WTC11 (cell line): ENCODE data around the gene ESAM. TPM values are rescaled to one million over a fixed set of nuclear protein-coding genes. Genes with fewer than 3 reads are reported as not detected.

Experiments
- ATAC-seq: fragments of 200-7000 bp; cut with Tn5 transposase; 2 replicates; pipeline ENCODE4 v1.10.0; 2021; ENCODE audit warnings: mild to moderate bottlenecking, moderate library complexity
- CTCF ChIA-PET: fragments of 300-600 bp; sonication (Branson Sonifier 250); formaldehyde crosslinking; loops from one replicate; lab custom pipeline; 2021; ENCODE audit warnings: antibody characterized with exemption; lab: Charles Lee
- POLR2A ChIA-PET: fragments of 350-600 bp; sonication (Branson Sonifier 250); formaldehyde crosslinking; loops from one replicate; lab custom pipeline; 2021; ENCODE audit warnings: antibody characterized with exemption; lab: Charles Lee
- DNase-seq: peaks from one replicate; pipeline ENCODE4 v3.0.0; 2021; ENCODE audit warnings: low spot score
- H3K27ac Mint-ChIP-seq: 2 replicates; pipeline ENCODE4 v1.8.0; 2021; ENCODE audit warnings: mixed read lengths
- H3K27me3 Mint-ChIP-seq: 2 replicates; pipeline ENCODE4 v1.8.0; 2021; ENCODE audit warnings: low read depth, mild to moderate bottlenecking, moderate library complexity, mixed read lengths
- H3K36me3 Mint-ChIP-seq: 2 replicates; pipeline ENCODE4 v1.8.0; 2021; ENCODE audit warnings: mixed read lengths
- H3K4me1 Mint-ChIP-seq: 2 replicates; pipeline ENCODE4 v1.8.0; 2022; ENCODE audit warnings: mixed read lengths
- H3K4me3 Mint-ChIP-seq: 2 replicates; pipeline ENCODE4 v1.8.0; 2021; ENCODE audit warnings: mild to moderate bottlenecking, moderate library complexity, mixed read lengths
- H3K9me3 Mint-ChIP-seq: 2 replicates; pipeline ENCODE4 v1.8.0; 2021; ENCODE audit warnings: mixed read lengths
- ATF1 ChIP-seq: sonication (generic); formaldehyde crosslinking; IDR thresholded peaks from 2 replicates; pipeline ENCODE4 v1.8.1; 2023; ENCODE audit warnings: mild to moderate bottlenecking, moderate library complexity, missing genetic modification reagents
- CTCF ChIP-seq: fragments of 200-600 bp; IDR thresholded peaks from 2 replicates; pipeline ENCODE4 v1.8.0; 2022; ENCODE audit warnings: antibody characterized with exemption
- EMX1 ChIP-seq: fragments of 250-450 bp; sonication (Bioruptor Pico); IDR thresholded peaks from 2 replicates; pipeline ENCODE4 v1.8.0; 2021; ENCODE audit warnings: mild to moderate bottlenecking
- JUN ChIP-seq: sonication (generic); formaldehyde crosslinking; IDR thresholded peaks from 2 replicates; pipeline ENCODE4 v1.8.0; 2023; ENCODE audit warnings: mild to moderate bottlenecking, missing genetic modification reagents
- NFATC4 ChIP-seq: fragments of 250-450 bp; sonication (Bioruptor Pico); IDR thresholded peaks from 2 replicates; pipeline ENCODE4 v1.9.0; 2021; ENCODE audit warnings: mild to moderate bottlenecking
- NFE2L1 ChIP-seq: sonication (generic); formaldehyde crosslinking; IDR thresholded peaks from 2 replicates; pipeline ENCODE4 v1.8.1; 2023; ENCODE audit warnings: missing genetic modification reagents
- OVOL2 ChIP-seq: fragments of 250-450 bp; sonication (Bioruptor Pico); IDR thresholded peaks from 2 replicates; pipeline ENCODE4 v1.9.0; 2021; ENCODE audit warnings: mild to moderate bottlenecking, borderline replicate concordance
- PRRX2 ChIP-seq: fragments of 250-450 bp; sonication (Bioruptor Pico); IDR thresholded peaks from 2 replicates; pipeline ENCODE4 v1.8.0; 2021; ENCODE audit warnings: mild to moderate bottlenecking
- SOX15 ChIP-seq: fragments of 250-450 bp; sonication (Bioruptor Pico); IDR thresholded peaks from 2 replicates; pipeline ENCODE4 v1.9.0; 2021; ENCODE audit warnings: mild to moderate bottlenecking
- TEAD4 ChIP-seq: sonication (generic); formaldehyde crosslinking; IDR thresholded peaks from 2 replicates; pipeline ENCODE4 v1.8.0; 2022; ENCODE audit warnings: mild to moderate bottlenecking, missing genetic modification reagents
- USF1 ChIP-seq: sonication (generic); formaldehyde crosslinking; IDR thresholded peaks from 2 replicates; pipeline ENCODE4 v1.8.0; 2022; ENCODE audit warnings: mild to moderate bottlenecking, missing genetic modification reagents
- ZNF317 ChIP-seq: sonication (generic); formaldehyde crosslinking; IDR thresholded peaks from 2 replicates; pipeline ENCODE4 v1.8.1; 2023; ENCODE audit warnings: low read depth, mild to moderate bottlenecking, moderate library complexity, missing genetic modification reagents, borderline replicate concordance
- ZNF396 ChIP-seq: fragments of 250-450 bp; sonication (Bioruptor Pico); IDR thresholded peaks from 2 replicates; pipeline ENCODE4 v1.8.0; 2021; ENCODE audit warnings: mild to moderate bottlenecking, moderate library complexity, borderline replicate concordance
- ZNF512 ChIP-seq: sonication (generic); formaldehyde crosslinking; IDR thresholded peaks from 2 replicates; pipeline ENCODE4 v1.8.1; 2022; ENCODE audit warnings: missing genetic modification reagents, borderline replicate concordance
- total RNA-seq: library from RNA; stranded (reverse); gene quantifications from 3 replicates; pipeline ENCODE4 v1.2.3, GENCODE V29; 2021
- TF ChIP-seq, protein P1 (sequence below): sonication (generic); formaldehyde crosslinking; IDR thresholded peaks from 2 replicates; pipeline ENCODE4 v1.8.1; 2023; ENCODE audit warnings: mild to moderate bottlenecking, missing genetic modification reagents, moderate library complexity
- TF ChIP-seq, protein P2 (sequence below): fragments of 250-450 bp; sonication (Bioruptor Pico); IDR thresholded peaks from 2 replicates; pipeline ENCODE4 v2.1.2; 2022; ENCODE audit warnings: mild to moderate bottlenecking, moderate library complexity
- TF ChIP-seq, protein P3 (sequence below): sonication (generic); formaldehyde crosslinking; IDR thresholded peaks from 2 replicates; pipeline ENCODE4 v1.8.0; 2022; ENCODE audit warnings: mild to moderate bottlenecking, missing genetic modification reagents
- TF ChIP-seq, protein P4 (sequence below): sonication (generic); formaldehyde crosslinking; IDR thresholded peaks from 2 replicates; pipeline ENCODE4 v1.8.0; 2022; ENCODE audit warnings: mild to moderate bottlenecking, missing genetic modification reagents
- TF ChIP-seq, protein P5 (sequence below): fragments of 250-450 bp; sonication (Bioruptor Pico); conservative IDR thresholded peaks from 2 replicates; pipeline ENCODE4 v1.9.0; 2021; ENCODE audit warnings: mild to moderate bottlenecking
- TF ChIP-seq, protein P6 (sequence below): sonication (generic); formaldehyde crosslinking; conservative IDR thresholded peaks from 2 replicates; pipeline ENCODE4 v1.8.1; 2023; ENCODE audit warnings: mild to moderate bottlenecking, low read depth, missing genetic modification reagents, moderate library complexity

Gene ESAM
- total RNA-seq, 1 experiment from 2014 or later = 0.48 TPM

DNA sequence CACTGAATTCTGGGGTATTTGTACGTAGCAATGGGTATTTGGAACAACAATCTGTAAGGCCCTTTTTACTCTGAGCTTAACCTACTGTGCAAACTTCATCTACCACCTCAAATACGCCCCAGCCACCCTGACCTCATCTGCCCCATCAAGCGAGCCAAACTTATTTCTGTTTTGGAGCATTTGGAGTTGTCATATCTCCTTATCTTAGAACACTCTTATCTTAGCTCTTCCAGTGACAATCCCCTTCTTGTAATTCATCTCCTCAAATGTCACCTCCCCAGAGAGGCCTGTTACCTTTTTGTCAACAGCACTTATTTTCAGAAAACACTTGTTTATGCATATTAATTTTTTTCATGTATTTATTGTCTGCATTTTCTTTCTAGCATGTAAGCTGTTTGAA is 42.8 kb upstream of the ESAM start:
- no peak overlapping the region for H3K27ac Mint-ChIP-seq
- H3K4me3 Mint-ChIP-seq = no peak overlapping the region
- peaks cover 4% of the 10 kb centered on the region; the same call in 1 of the 2 replicates for H3K9me3 Mint-ChIP-seq
- no peaks in the 10 kb centered on the region; the same call in 1 of the 2 replicates for H3K27me3 Mint-ChIP-seq
- ChIA-PET POLR2A (no interaction called here), CTCF (interaction anchor here (1.1 to 1.9 kb wide), 3 partner anchors 11 to 47 kb away, joined by 3 to 6 read pairs (median 4); no protein-coding TSS in a partner anchor)
- H3K36me3 Mint-ChIP-seq = peaks cover 10% of the 10 kb centered on the region
- TF ChIP-seq NFE2L1 (CRISPR knock-in tag) (no peak), SOX15 (CRISPR knock-in tag) (no peak), ZNF396 (no peak), TEAD4 (CRISPR knock-in tag) (no peak), USF1 (CRISPR knock-in tag) (no peak), ZNF317 (CRISPR knock-in tag) (no peak), PRRX2 (CRISPR knock-in tag) (no peak), NFATC4 (no peak), ATF1 (CRISPR knock-in tag) (no peak), OVOL2 (CRISPR knock-in tag) (no peak), ZNF512 (no peak), CTCF (no peak), JUN (no peak), EMX1 (no peak)
- TF ChIP-seq, protein P1, sequence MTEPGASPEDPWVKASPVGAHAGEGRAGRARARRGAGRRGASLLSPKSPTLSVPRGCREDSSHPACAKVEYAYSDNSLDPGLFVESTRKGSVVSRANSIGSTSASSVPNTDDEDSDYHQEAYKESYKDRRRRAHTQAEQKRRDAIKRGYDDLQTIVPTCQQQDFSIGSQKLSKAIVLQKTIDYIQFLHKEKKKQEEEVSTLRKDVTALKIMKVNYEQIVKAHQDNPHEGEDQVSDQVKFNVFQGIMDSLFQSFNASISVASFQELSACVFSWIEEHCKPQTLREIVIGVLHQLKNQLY = no peak
- TF ChIP-seq, protein P2, sequence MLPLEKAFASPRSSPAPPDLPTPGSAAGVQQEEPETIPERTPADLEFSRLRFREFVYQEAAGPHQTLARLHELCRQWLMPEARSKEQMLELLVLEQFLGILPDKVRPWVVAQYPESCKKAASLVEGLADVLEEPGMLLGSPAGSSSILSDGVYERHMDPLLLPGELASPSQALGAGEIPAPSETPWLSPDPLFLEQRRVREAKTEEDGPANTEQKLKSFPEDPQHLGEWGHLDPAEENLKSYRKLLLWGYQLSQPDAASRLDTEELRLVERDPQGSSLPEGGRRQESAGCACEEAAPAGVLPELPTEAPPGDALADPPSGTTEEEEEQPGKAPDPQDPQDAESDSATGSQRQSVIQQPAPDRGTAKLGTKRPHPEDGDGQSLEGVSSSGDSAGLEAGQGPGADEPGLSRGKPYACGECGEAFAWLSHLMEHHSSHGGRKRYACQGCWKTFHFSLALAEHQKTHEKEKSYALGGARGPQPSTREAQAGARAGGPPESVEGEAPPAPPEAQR (CRISPR knock-in tag) = no peak
- TF ChIP-seq, protein P3, sequence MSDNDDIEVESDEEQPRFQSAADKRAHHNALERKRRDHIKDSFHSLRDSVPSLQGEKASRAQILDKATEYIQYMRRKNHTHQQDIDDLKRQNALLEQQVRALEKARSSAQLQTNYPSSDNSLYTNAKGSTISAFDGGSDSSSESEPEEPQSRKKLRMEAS (CRISPR knock-in tag) = no peak
- TF ChIP-seq, protein P4, sequence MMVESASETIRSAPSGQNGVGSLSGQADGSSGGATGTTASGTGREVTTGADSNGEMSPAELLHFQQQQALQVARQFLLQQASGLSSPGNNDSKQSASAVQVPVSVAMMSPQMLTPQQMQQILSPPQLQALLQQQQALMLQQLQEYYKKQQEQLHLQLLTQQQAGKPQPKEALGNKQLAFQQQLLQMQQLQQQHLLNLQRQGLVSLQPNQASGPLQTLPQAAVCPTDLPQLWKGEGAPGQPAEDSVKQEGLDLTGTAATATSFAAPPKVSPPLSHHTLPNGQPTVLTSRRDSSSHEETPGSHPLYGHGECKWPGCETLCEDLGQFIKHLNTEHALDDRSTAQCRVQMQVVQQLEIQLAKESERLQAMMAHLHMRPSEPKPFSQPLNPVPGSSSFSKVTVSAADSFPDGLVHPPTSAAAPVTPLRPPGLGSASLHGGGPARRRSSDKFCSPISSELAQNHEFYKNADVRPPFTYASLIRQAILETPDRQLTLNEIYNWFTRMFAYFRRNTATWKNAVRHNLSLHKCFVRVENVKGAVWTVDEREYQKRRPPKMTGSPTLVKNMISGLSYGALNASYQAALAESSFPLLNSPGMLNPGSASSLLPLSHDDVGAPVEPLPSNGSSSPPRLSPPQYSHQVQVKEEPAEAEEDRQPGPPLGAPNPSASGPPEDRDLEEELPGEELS (CRISPR knock-in tag) = no peak
- TF ChIP-seq, protein P5, sequence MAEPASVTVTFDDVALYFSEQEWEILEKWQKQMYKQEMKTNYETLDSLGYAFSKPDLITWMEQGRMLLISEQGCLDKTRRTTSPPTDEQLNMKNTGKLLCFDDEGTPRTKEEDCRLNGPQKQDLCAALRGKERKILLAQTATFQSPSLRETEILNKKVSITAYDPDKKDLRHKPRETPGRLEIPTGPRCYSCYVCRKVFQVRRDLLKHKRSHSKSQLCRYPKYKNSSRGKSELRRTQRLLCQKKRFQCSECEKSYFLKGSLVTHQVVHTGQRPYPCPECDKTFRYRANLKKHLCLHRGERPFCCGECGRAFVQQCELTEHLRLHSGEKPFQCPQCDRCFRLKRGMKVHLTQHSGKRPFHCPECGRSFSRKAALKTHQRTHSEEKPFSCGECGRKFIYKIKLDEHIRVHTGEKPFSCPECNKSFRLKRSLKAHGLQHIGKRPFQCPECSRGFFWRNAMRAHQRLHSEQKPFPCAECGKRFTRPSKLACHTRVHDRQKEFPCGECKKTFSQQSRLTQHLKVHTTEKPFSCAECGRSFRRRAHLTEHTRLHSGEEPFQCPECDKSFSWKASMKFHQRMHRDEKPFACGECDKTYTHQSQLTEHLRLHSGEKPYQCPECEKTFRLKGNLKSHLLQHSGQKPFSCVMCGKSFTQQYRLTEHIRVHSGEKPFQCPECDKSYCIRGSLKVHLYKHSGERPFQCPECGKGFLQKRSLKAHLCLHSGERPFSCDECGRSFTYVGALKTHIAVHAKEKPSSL (CRISPR knock-in tag) = no peak
- TF ChIP-seq, protein P6, sequence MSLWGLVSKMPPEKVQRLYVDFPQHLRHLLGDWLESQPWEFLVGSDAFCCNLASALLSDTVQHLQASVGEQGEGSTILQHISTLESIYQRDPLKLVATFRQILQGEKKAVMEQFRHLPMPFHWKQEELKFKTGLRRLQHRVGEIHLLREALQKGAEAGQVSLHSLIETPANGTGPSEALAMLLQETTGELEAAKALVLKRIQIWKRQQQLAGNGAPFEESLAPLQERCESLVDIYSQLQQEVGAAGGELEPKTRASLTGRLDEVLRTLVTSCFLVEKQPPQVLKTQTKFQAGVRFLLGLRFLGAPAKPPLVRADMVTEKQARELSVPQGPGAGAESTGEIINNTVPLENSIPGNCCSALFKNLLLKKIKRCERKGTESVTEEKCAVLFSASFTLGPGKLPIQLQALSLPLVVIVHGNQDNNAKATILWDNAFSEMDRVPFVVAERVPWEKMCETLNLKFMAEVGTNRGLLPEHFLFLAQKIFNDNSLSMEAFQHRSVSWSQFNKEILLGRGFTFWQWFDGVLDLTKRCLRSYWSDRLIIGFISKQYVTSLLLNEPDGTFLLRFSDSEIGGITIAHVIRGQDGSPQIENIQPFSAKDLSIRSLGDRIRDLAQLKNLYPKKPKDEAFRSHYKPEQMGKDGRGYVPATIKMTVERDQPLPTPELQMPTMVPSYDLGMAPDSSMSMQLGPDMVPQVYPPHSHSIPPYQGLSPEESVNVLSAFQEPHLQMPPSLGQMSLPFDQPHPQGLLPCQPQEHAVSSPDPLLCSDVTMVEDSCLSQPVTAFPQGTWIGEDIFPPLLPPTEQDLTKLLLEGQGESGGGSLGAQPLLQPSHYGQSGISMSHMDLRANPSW = no peak
- DNase-seq (no peak), ATAC-seq (no peak)
- H3K4me1 Mint-ChIP-seq = peaks cover 9% of the 10 kb centered on the region
